Activated CD4-positive, alpha-beta memory T cell treated with anti-CD3 and anti-CD28 coated beads for 36 hours (primary cell): ENCODE results near the gene CASP14. TPM values are rescaled to one million over a fixed set of nuclear protein-coding genes. Genes with fewer than 3 reads are reported as not detected.
"Not testable (repeated sequence)": the region's sequence is repeated elsewhere in the genome, so short reads cannot be mapped to it uniquely, and the experiment has no call there.

Experiments used
- CTCF ChIA-PET: fragments of 350-600 bp; sonication (Branson Sonifier 250); formaldehyde crosslinking; loops from one replicate; lab custom pipeline; 2021; ENCODE audit warnings: antibody characterized with exemption, inconsistent platforms; lab: Charles Lee
- POLR2A ChIA-PET: fragments of 350-600 bp; sonication (Branson Sonifier 250); formaldehyde crosslinking; loops from one replicate; lab custom pipeline; 2021; ENCODE audit warnings: antibody characterized with exemption; lab: Charles Lee
- DNase-seq: peaks from one replicate; pipeline ENCODE4 v3.0.0-alpha.2; 2020
- H3K27ac Mint-ChIP-seq: one replicate; pipeline ENCODE4 v1.8.0; 2021; ENCODE audit warnings: mixed read lengths
- H3K27me3 Mint-ChIP-seq: one replicate; pipeline ENCODE4 v1.8.0; 2021; ENCODE audit warnings: mixed read lengths
- H3K36me3 Mint-ChIP-seq: one replicate; pipeline ENCODE4 v1.8.0; 2021; ENCODE audit warnings: mixed read lengths
- H3K4me1 Mint-ChIP-seq: one replicate; pipeline ENCODE4 v1.8.0; 2021; ENCODE audit warnings: low read depth, mixed read lengths
- H3K4me3 Mint-ChIP-seq: one replicate; pipeline ENCODE4 v1.8.0; 2021; ENCODE audit warnings: mild to moderate bottlenecking, mixed read lengths
- H3K9me3 Mint-ChIP-seq: one replicate; pipeline ENCODE4 v1.8.0; 2021; ENCODE audit warnings: mixed read lengths
- intact Hi-C: fragments of 100-400 bp; cut with micrococcal nuclease; formaldehyde crosslinking; loops from one replicate; pipeline ENCODE4 v1.15.1; 2023
- total RNA-seq, 2 experiments: library from RNA; stranded (reverse); gene quantifications; one replicate each; pipeline ENCODE4 v1.2.3, GENCODE V29; 2021

CASP14 gene
- total RNA-seq, 2 experiments from 2014 or later: not detected

DNA sequence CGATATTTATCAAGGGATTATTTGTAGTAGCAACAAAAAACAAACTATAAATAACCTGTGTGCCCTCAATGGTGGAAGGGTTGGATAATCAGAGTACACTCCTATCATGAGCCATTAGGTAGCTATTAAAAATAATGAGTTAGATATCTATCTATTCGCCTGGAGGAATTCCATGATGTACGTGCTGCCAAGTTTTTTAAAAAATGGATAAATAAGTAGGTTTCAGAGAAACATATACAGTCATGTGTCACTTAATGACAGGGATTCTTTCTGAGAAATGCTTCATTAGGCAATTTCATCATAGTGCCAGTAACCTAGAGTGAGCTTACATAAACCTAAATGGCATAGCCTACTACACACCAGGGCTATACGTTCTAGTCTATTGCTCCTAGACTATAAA is 26.5 kb downstream of the CASP14 start:
- Mint-ChIP-seq H3K4me1 (no peaks in the 10 kb centered on the region), H3K27ac (no peak overlapping the region), H3K4me3 (no peak overlapping the region), H3K27me3 (peaks cover 5% of the 10 kb centered on the region), H3K9me3 (no peaks in the 10 kb centered on the region), H3K36me3 (no peaks in the 10 kb centered on the region)
- ChIA-PET POLR2A (no interaction called here), CTCF (interaction anchor here (1.7 kb wide), 1 partner anchor 12 kb away, joined by 4 read pairs; no protein-coding TSS in a partner anchor)
- intact Hi-C loops: no loop called here
- DNase-seq: no peak

DNA sequence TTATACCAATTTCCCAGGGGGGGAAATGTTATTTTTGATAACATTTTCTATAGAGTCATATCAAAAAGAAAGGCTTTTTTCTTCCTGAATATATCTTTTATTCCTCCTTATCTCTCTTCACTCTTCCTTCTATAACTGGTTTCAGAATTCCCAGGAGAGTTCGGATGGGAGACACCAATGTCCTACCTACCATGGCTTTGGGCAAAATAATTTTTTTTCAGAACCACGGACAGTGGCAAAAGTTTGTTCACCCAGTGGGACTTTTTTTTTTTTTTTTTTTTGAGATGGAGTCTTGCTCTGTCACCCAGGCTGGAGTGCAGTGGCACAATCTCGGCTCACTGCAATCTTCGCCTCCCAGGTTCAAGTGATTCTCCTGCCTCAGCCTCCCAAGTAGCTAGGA is 30.7 kb downstream of the CASP14 start:
- H3K9me3 Mint-ChIP-seq, H3K4me1 Mint-ChIP-seq, CTCF ChIA-PET, DNase-seq, H3K27ac Mint-ChIP-seq, POLR2A ChIA-PET, H3K4me3 Mint-ChIP-seq, H3K36me3 Mint-ChIP-seq, intact Hi-C loops: not testable (repeated sequence)
- H3K27me3 Mint-ChIP-seq: peaks cover 20% of the 10 kb centered on the region

DNA sequence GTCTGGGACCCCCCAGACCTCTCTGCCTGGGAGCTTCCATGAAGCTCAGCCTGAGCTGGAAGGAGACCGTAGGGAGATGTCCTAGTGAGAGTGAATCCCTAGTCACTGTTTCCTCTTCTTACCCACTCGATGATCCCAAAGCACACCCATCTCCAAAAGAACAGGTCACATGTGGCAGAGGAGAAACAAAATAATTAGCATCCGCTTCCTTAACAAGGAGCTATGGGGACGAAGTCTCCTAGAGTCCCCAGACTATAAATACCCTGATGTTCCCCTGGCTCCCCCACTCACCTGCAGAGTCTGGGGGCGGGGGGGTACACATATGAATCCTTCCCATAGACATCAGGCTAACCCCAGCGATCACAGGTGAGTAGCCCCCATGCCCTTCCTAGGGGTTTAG is 32.6 kb downstream of the CASP14 start, which contains the start of gene OR1I1:
Gene OR1I1 (plus strand): TSS at position 301 of the 400 bp plus-strand sequence. CDS start 4,855 bp downstream, outside the sequence.
- intact Hi-C loops: no loop called here
- no peaks in the 10 kb centered on the region for H3K4me1 Mint-ChIP-seq
- CTCF ChIA-PET: interaction anchor here (1.7 kb wide), 1 partner anchor 11 kb away, joined by 14 read pairs; no protein-coding TSS in a partner anchor
- DNase-seq: no peak
- peaks cover 22% of the 10 kb centered on the region for H3K27me3 Mint-ChIP-seq
- no peaks in the 10 kb centered on the region for H3K36me3 Mint-ChIP-seq
- H3K9me3 Mint-ChIP-seq: no peaks in the 10 kb centered on the region
- POLR2A ChIA-PET: no interaction called here
- no peak within 1 kb of the TSS for H3K4me3 Mint-ChIP-seq
- H3K27ac Mint-ChIP-seq: no peak within 1 kb of the TSS

DNA sequence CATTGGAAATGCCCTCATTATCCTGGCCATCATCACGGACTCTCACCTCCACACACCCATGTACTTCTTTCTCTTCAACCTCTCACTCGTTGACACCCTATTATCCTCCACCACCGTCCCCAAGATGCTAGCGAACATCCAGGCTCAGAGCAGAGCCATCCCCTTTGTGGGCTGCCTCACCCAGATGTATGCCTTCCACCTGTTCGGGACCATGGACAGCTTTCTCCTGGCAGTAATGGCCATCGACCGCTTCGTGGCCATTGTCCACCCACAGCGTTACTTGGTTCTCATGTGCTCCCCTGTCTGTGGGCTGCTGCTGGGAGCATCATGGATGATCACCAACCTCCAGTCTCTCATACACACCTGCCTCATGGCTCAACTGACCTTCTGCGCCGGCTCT is 37.9 kb downstream of the CASP14 start:
- intact Hi-C loops: no loop called here
- ChIA-PET POLR2A (no interaction called here), CTCF (interaction anchor here (0.6 to 0.8 kb wide), 3 partner anchors 11 to 1648 kb away, joined by 3 to 4 read pairs (median 3); no protein-coding TSS in a partner anchor)
- no peak overlapping the region for H3K27ac Mint-ChIP-seq
- no peaks in the 10 kb centered on the region for H3K9me3 Mint-ChIP-seq
- H3K4me1 Mint-ChIP-seq: no peaks in the 10 kb centered on the region
- H3K27me3 Mint-ChIP-seq: peaks cover 24% of the 10 kb centered on the region
- no peak overlapping the region for H3K4me3 Mint-ChIP-seq
- no peak for DNase-seq
- no peaks in the 10 kb centered on the region for H3K36me3 Mint-ChIP-seq

DNA sequence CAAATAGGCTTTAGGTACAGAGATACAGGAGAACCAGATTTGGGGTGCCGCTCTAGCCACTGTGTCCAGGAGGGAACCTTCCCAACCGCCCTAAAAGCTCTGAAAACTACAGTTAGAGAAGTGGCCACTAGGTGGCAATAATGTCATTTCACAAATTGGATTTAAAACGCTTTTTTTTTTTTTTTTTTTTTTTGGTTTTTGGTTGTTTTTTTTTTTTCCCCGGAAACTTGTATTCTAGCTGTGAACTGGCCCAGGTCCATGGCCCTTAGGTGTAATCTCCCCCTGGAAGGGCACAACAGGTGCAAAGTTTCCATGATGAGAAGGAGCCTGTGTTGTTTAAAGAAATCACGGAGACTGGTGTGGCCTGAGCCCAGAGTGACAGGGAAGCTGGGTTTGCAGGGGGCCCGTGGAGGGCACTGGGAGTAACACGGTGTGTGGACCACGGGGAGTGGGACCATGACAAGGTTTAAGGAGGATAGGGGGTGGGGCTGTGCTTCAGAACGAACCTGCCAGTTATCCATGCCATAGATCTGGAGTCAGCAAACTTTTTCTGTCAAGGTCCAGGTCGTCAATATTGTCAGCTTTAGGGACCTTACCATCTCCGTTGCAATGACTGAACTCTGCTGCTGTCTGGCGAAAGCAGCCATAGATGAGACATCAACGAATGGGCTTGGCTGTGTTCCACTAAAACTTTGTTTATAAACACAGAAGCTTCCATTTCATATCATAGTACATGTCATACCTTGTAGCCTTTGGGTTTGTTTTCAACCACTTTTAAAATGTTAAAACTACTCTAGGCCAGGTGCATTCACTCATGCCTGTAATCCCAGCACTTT is 42.9 kb downstream of the CASP14 start:
- H3K27ac Mint-ChIP-seq: no peak overlapping the region
- POLR2A ChIA-PET: interaction anchor here (0.8 kb wide), 1 partner anchor 489 kb away, joined by 3 read pairs; no protein-coding TSS in a partner anchor

DNA sequence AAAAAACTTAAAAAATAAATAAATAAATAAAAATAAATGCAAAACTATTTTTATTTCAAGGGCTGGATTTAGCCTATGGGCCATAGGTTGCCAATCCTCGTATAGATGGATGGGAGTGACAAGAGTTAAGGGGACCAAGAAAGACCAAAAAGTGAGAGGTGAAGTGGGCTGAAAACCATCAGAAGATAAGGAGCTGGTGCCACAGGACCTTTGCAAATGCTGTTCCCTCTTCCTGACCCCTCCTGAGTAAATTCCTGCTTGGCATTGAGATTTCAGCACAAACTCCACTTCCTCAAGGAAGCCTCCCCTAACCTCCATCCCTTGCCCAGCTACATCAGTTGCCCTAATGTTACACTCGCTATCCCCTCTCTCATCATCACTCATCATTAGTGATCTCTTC is 43.7 kb downstream of the CASP14 start:
- Mint-ChIP-seq H3K36me3 (no peaks in the 10 kb centered on the region), H3K27me3 (peaks cover 2% of the 10 kb centered on the region), H3K27ac (no peak overlapping the region), H3K4me3 (no peak overlapping the region), H3K4me1 (no peaks in the 10 kb centered on the region), H3K9me3 (no peaks in the 10 kb centered on the region)
- intact Hi-C loops: loop anchor here (2.0 kb wide), 1 partner anchor 58 kb away; no protein-coding TSS in a partner anchor
- no peak for DNase-seq
- CTCF ChIA-PET: interaction anchor here (1.3 to 6.8 kb wide), 10 partner anchors 8 to 139 kb away, joined by 4 to 92 read pairs (median 8); partner anchors contain the start of genes EPHX3 and OR1I1
- POLR2A ChIA-PET: no interaction called here

More for the DNA sequence above, 42.9 kb downstream of the CASP14 start:
- intact Hi-C loops: loop anchor here (1.0 to 2.0 kb wide), 2 partner anchors 59 to 464 kb away; no protein-coding TSS in a partner anchor
- H3K4me1 Mint-ChIP-seq: no peaks in the 10 kb centered on the region
- no peak overlapping the region for H3K4me3 Mint-ChIP-seq
- no peaks in the 10 kb centered on the region for H3K36me3 Mint-ChIP-seq
- CTCF ChIA-PET: interaction anchor here (0.6 to 6.8 kb wide), 25 partner anchors 9 to 912 kb away, joined by 3 to 92 read pairs (median 5); partner anchors contain the start of genes AKAP8L, EPHX3, OR1I1 and SYDE1
- no peaks in the 10 kb centered on the region for H3K9me3 Mint-ChIP-seq
- peaks cover 11% of the 10 kb centered on the region for H3K27me3 Mint-ChIP-seq
- peak; percentile 32 for DNase-seq

DNA sequence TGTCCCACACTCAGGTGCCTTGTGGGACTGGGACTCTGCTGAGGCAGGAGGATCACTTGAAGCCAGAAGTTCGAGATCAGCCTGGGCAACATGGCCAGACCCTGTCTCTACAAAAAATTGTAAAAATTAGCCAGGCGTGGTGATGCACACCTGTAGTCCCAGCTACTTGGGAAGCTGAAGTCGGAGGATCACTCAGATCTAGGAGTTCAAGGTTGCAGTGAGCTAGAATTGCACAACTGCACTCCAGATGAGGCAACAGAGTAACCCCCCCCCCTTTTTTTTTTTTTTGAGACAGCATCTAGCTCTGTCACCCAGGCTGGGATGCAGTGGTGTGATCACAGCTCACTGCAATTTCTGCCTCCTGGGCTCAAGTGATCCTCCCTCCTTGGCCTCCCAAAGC is 46.9 kb downstream of the CASP14 start:
- ChIA-PET CTCF (no interaction called here), POLR2A (no interaction called here)
- no peaks in the 10 kb centered on the region for H3K36me3 Mint-ChIP-seq
- H3K9me3 Mint-ChIP-seq: no peaks in the 10 kb centered on the region
- no peak for DNase-seq
- no peaks in the 10 kb centered on the region for H3K27me3 Mint-ChIP-seq
- intact Hi-C loops: no loop called here
- H3K4me1 Mint-ChIP-seq: no peaks in the 10 kb centered on the region
- H3K27ac Mint-ChIP-seq: no peak overlapping the region
- H3K4me3 Mint-ChIP-seq: no peak overlapping the region

DNA sequence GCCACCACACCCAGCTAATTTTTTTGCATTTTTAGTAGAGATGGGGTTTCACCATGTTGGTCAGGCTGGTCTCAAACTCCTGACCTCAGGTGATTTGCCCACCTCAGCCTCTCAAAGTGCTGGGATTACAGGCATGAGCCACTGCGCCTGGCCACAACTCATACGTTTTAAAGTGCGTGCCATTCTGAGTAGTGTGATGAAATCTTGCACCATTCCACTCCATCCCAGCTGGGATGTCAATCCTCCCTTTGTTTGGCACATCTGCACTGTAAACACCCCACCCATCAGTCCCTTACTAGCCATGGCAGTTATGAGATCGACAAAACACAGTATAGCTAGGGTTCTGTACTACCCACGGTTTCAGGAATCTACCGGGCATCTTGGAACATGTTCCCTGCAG is 48.7 kb downstream of the CASP14 start:
- H3K27me3 Mint-ChIP-seq, CTCF ChIA-PET: not testable (repeated sequence)

DNA sequence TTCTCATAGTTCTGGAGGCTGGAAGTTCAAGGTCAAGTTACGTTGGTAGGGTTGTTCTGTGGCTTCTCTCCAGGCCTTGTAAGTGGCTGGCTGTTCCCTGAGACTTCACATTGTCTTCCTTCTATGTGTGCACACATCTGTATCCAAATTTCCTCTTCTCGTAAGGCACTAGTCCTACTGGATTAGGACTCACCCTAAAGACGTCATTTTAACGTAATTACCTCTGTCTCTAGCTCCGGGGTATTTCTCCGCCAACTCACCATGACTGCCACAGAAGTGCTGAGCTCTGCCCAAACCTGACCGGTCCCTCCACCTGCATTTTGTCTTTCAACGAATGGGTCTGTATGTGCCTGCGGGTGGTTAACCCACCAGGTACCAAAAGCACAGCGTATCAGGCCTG is 49.2 kb downstream of the CASP14 start:
- H3K27me3 Mint-ChIP-seq: no peaks in the 10 kb centered on the region
- no peak overlapping the region for H3K27ac Mint-ChIP-seq
- DNase-seq: no peak
- peaks cover 1% of the 10 kb centered on the region for H3K36me3 Mint-ChIP-seq
- ChIA-PET CTCF (no interaction called here), POLR2A (no interaction called here)
- intact Hi-C loops: no loop called here
- no peaks in the 10 kb centered on the region for H3K4me1 Mint-ChIP-seq
- H3K9me3 Mint-ChIP-seq: peaks cover 11% of the 10 kb centered on the region
- no peak overlapping the region for H3K4me3 Mint-ChIP-seq

More for the DNA sequence above, 48.7 kb downstream of the CASP14 start:
- POLR2A ChIA-PET, H3K4me3 Mint-ChIP-seq, intact Hi-C loops, H3K36me3 Mint-ChIP-seq, H3K4me1 Mint-ChIP-seq, H3K9me3 Mint-ChIP-seq, H3K27ac Mint-ChIP-seq, DNase-seq: not testable (repeated sequence)

DNA sequence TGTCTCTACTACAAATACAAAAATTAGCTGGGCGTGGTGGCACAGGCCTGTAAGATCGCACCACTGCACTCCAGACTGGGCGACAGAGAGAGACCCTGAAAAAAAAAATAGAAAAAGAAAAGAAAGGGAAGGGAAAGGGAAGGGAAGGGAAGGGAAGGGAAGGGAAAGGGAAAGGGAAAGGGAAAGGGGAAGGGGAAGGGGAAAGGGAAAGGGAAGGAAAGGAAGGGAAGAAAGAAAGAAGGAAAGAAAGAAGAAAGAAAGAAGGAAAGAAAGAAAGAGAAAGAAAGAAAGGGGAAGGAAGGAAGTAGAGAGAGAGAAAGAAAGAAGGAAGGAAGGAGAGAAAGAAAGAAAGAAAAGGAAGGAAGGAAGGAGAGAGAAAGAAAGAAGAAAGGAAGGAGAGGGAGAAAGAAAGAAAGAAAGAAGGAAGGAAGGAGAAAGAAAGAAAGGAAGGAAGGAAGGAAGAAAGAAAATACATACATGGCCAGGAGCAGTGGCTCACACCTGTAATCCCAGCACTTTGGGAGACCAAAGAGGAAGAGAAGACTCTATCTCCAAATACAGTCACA is 49.8 kb downstream of the CASP14 start:
- intact Hi-C loops: no loop called here
- ChIA-PET CTCF (interaction anchor here (3.9 kb wide), 2 partner anchors 51 to 55 kb away, joined by 34 to 54 read pairs; no protein-coding TSS in a partner anchor), POLR2A (no interaction called here)

DNA sequence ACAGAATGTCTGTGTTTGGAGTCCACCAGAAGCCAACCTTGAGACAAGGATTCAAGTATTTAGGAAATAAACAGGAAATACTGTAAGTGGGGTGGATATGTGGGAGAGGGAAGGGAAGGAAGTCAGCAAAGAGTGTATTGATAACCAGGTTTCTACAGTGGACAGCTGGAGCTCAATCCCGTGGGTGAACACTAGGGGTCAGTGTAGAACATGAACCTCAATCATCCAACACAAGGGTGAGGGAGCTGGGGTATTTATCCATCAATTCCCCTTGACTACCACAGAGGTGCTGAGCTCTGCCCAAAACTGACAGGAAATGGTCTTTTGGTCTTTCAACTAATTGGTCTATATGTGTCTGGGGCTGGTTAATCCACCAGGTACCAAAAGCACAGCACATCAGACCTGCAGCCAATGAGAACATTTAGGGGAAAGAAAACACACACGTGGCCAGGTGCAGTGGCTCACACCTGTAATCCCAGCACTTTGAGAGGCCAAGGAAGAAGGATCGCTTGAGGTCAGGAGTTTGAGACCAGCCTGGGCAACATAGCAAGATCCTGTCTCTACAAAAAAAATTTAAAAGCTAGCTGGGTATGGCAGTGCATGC is 52.3 kb downstream of the CASP14 start:
- H3K4me3 Mint-ChIP-seq: no peak overlapping the region
- POLR2A ChIA-PET: no interaction called here
- H3K27me3 Mint-ChIP-seq: peaks cover 12% of the 10 kb centered on the region
- CTCF ChIA-PET: interaction anchor here (0.6 to 3.9 kb wide), 21 partner anchors 9 to 1048 kb away, joined by 3 to 54 read pairs (median 5); no protein-coding TSS in a partner anchor
- H3K27ac Mint-ChIP-seq: no peak overlapping the region
- peaks cover 13% of the 10 kb centered on the region for H3K36me3 Mint-ChIP-seq
- intact Hi-C loops: loop anchor here (1.0 kb wide), 1 partner anchor 49 kb away; no protein-coding TSS in a partner anchor
- DNase-seq: peak; percentile 76
- H3K4me1 Mint-ChIP-seq: peaks cover 1% of the 10 kb centered on the region
- peaks cover 24% of the 10 kb centered on the region for H3K9me3 Mint-ChIP-seq

More for the DNA sequence above, 49.8 kb downstream of the CASP14 start:
- Mint-ChIP-seq H3K36me3 (peaks cover 4% of the 10 kb centered on the region), H3K4me1 (no peaks in the 10 kb centered on the region), H3K9me3 (peaks cover 15% of the 10 kb centered on the region), H3K27ac (no peak overlapping the region), H3K27me3 (no peaks in the 10 kb centered on the region), H3K4me3 (no peak overlapping the region)
- no peak for DNase-seq
